Gastrocnemius medialis (tissue), 4 donors: ENCODE measurements around the gene APBB2.

Experiments used
- CTCF ChIP-seq, 5 experiments: fragments of 450-650 bp in 3 of 5; fragments of 200-600 bp in 2 of 5; sonication (generic) in 2 of 5; IDR thresholded peaks in 4 of 5; conservative IDR thresholded peaks in 1 of 5; 1 replicate in 4 of 5; 2 replicates in 1 of 5; pipeline ENCODE4 v1.5.1; 2016 to 2019; ENCODE audit warnings: antibody characterized with exemption in 5 of 5, mild to moderate bottlenecking in 3 of 5, moderate library complexity in 3 of 5
- POLR2A ChIP-seq, 2 donors: fragments of 450-650 bp; IDR thresholded peaks; one replicate each; pipeline ENCODE4 v1.6.1; 2017; ENCODE audit warnings: antibody characterized with exemption in 2 of 2, mild to moderate bottlenecking in 2 of 2, moderate library complexity in 2 of 2

DNA sequence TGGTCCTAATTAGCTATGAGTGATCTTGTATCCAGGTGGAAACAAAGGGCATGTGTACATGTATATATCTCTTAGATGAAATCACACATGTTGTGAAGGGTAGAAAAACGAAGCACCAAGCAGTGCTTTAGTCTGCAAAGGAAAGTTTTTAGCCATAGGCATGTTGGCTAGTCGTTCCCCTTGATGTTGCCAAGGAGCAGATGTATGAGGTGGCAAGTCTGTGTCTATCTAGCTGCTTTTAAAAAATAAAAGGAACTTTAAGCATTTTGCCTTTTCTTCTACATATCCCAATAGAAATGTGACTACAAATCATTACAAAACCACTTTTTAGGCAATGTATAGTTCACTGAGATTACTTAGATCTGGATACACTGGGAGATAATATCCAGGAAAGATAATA, 401.5 kb downstream of the APBB2 start:
- TF ChIP-seq CTCF (IDR thresholded peaks at IDR 0.05 in 4 of 5, conservative IDR thresholded peaks at IDR 0.05 in 1 of 5) (no peak), POLR2A (IDR thresholded peaks at IDR 0.05) (no peak)
